ENCODE measurements around the gene CETN1.

Gene CETN1
- 0 reads per million in 2 donors for total RNA-seq

- no peak for DNase-seq
These were observed at the start of gene CETN1 for GRCh38 chr18:580154-580553. Gene CETN1 (plus strand): TSS chr18:580380. CDS start chr18:580409, 29 bp downstream.

- no peak for DNase-seq
These were observed 48.2 kb upstream of the CETN1 start for GRCh38 chr18:532018-532417.

- no peak for DNase-seq
These were observed 47.5 kb upstream of the CETN1 start for GRCh38 chr18:532632-533031.

GRCh38 chr18:533995-534601 lies 46.1 kb upstream of the CETN1 start:
- no peak for DNase-seq

- DNase-seq, result no peak
These were observed 36.6 kb upstream of the CETN1 start for GRCh38 chr18:543447-544078.

- DNase-seq, result no peak
These were observed 30.2 kb upstream of the CETN1 start for GRCh38 chr18:549967-550366.

GRCh38 chr18:551404-552061 lies 28.6 kb upstream of the CETN1 start:
- no peak for DNase-seq

- DNase-seq, result no peak
These were observed 24.3 kb upstream of the CETN1 start for GRCh38 chr18:555705-556457.

- no peak for DNase-seq
These were observed 15.2 kb upstream of the CETN1 start for GRCh38 chr18:564708-565561.

- DNase-seq, result no peak
These were observed 14.6 kb upstream of the CETN1 start for GRCh38 chr18:565562-566061.

- no peak for DNase-seq
These were observed 13.1 kb upstream of the CETN1 start for GRCh38 chr18:567122-567521.

GRCh38 chr18:568731-569130 lies 11.4 kb upstream of the CETN1 start:
- DNase-seq, result no peak

GRCh38 chr18:570256-570655 lies 9.9 kb upstream of the CETN1 start:
- DNase-seq, result no peak

GRCh38 chr18:570697-571096 lies 9.5 kb upstream of the CETN1 start:
- no peak for DNase-seq

- DNase-seq, result no peak
These were observed 7.9 kb upstream of the CETN1 start for GRCh38 chr18:572091-572830.

GRCh38 chr18:572831-573289 lies 7.3 kb upstream of the CETN1 start:
- no peak for DNase-seq

- no peak for DNase-seq
These were observed 6.8 kb upstream of the CETN1 start for GRCh38 chr18:573385-573784.

- DNase-seq, result no peak
These were observed 5.9 kb upstream of the CETN1 start for GRCh38 chr18:574149-574860.

- no peak for DNase-seq
These were observed 5.1 kb upstream of the CETN1 start for GRCh38 chr18:574865-575645.

GRCh38 chr18:576924-577323 lies 3.3 kb upstream of the CETN1 start:
- DNase-seq, result no peak
